HG03469 (cell line): Measurements from ENCODE around the gene PRAF2.

ENCODE experiments used
- ATAC-seq: cut with Tn5 transposase; IDR thresholded peaks from one replicate; pipeline ENCODE4 v1.9.1; 2021; ENCODE audit warnings: mild to moderate bottlenecking, moderate library complexity, moderate number of reproducible peaks; ENCODE audit not compliant: unreplicated experiment

PRAF2 gene

DNA sequence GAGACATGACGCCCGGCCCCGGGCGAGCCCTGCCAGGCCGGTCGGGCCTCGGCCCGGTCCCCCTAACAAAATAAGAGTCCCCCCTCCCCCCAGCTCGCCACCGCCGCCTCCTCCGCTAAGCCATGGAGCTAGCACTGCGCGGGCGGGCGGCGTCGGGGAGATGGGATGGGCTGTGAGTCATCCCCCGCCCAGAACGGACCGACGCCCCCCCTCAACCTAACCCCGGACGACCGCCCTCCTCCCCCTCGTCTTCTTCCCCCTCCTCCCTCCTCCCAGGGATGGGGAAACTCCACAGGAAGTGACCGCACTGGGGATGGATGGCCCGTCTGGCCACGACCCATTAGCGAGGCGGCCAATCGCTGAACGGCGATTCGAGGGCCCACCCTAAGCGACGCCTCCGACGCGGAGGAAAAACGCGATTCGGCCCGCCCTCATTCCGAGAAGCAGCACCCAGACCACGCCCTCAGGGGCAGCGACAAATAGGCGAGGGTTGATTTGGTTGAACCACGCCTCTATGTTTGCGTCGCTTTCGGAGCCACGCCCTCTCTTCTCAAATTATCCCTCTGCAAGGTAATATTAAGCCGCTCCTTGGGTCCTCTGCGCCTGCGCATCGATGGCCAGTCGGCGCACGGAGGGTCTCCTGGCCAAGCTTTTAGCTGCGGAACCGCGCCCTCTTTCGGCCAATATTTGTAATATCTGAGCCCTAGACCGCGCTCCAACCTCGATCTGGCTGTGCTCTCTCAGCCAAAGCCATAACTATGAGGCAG, 30.4 kb downstream of the PRAF2 start, which contains the start of gene TFE3:
TSS of gene TFE3 (minus strand) at position 138 of the 767 bp plus-strand sequence. CDS start at position 7, 131 bp downstream.
- ATAC-seq, result peak; percentile 74

DNA sequence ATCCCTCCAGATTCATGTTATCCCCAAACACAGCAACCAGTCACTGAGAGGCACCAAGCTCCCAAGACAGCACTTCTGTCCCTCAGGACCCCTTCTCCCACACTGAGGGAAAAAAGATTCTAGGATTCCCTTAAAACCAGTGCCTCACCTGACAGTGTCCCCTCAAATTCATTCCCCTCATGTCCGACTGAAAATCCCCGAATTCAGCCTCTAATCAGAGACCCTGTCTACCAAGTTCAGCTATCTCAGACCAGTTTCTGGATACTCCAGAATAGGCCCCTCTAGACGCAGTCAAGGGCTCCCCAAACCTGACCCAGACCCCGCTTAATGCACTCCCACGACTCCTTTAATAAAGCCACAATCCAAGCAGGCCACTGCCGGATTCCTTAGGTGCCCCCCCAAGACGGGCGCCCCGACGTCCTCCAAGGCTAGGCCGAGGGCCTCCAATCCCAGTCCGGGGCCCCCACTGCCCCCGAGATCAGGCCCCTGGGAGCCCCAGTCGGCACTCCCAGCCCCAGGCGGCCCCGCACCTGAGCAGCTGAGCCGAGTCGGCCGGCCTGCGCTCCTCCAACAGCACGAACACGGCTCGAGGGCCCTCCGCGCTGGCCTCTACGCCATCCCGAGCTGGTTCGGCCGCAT, 31.1 kb downstream of the PRAF2 start:
- ATAC-seq, result no peak

DNA sequence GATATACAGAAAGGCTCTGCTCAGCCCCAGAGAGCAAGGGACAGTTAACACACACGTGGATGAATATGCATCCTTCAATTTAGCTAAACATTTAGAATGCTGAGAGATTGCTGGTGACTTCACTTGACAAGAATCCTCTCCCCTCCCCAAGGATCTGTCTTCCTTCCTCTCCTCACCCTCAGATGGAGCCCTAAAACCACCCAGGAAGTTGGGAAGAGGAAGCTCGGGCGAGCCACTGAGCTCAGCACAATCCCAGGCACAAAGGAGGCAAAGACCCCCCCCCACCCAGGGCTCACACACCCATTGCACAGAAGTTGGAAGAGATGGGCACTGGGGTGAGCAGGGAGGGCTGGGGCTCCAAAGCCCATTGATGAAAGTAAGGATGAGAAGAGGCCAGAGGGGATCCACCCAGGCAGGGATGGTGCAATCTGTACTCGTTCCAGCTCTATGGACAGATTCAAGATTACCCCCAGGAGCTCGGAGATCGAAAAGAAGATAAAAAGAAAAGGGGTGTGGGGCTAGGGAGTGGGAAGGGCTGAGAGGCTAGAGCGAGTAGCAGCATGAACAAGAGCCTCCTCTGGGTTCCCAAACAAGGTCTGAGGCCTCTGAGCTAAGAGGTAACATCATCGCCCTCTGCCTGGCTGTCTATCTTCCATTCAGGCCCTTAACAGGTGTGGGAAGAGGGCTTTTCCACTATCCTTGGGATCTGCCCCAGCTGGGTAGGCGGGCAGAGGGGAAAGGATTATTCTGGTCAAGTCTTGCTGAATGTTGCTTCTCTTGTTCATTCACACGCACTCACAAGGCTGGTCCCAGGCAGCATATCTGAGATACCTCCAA, 31.8 kb downstream of the PRAF2 start:
- no peak for ATAC-seq

DNA sequence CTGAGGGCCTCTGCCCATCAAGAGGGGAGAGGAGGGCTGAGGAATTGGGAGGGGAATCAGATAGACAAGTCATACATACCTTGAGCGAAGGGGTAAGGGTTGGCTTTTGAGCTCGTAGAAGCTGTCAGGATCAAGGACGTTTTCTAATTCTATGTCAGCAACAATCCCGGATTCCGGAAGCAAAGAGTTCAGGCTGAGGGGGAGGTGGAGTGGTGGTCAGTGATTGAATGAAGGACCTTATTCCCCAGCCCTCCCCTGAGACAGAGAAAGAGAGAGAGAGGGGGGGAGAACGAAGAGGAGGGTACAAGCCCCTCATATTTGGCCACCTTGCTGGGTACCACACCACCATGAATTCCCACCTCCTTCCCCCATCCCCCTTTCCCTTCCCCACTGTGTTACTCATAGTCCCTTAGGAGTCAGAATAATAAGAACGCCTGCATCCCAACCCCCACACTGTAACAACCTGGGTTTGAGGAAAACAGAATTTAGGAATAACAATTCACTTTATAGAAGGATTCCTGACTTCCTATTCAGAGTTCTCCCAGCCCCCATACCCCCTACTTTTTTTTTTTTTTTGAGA, 33.3 kb downstream of the PRAF2 start:
- no peak for ATAC-seq

DNA sequence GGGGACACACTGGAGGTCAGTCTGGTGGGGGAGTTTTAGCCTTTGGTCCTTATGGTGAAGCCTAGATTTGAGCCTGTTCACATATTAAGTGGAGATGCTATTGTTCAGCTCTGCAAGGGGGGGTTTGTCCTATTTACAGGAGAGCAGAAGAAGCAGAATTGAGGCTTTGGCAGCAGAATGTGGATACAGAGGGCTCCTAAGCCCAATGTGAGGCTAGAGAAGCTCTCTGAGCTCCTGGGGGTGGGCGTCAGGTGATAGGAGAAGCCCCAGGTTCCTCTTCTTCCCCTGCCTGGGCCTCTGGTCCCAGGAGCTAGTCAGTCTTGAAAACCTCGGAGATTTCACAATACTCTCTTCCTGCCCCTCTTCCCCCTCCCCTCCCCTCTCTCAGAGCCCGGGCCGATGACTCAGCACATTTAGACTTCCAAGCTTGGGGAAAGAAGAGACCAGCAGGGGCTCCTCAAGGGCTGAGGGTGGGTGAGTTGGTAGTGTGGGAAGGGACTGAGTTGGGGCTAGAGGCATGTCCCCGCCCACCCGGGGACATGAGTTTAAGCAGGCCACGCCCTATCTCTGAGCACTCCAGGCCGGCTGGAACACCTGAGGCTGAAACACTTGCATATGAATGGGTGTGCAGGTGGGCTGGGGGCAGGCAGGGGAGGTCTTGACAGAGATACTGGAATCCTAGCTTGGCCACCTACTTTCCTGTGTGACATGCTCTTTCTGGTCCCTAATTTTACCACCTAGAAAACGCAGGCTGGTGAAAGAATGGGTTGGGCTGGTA, 34.0 kb downstream of the PRAF2 start:
- ATAC-seq, result no peak

DNA sequence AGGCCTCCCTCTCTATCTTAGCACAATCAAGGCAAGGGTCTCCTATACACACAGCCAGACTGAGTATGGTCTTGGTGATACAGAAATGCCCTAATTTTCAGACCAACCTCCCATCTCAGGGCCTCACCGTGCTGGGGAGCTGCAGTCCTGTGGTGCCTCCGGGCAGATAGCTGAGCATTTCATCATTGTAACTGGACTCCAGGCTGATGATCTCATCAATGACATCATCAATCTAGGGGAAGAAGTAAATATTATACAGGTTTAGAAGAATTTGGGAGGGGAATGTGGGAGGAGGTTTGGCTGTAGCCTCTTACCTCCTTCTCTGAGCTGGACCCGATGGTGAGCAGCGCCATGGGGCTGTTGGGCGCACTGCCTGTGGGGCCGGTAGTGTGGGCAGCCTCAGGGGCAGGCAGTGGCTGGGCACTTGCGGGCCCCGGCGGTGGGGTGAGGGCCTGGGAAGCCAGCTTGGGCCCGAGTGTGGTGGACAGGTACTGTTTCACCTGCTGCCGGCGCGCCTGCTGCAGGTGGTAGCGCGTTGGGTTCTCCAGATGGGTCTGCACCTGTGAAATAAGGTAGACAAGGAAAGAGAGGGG, 35.8 kb downstream of the PRAF2 start:
- no peak for ATAC-seq

DNA sequence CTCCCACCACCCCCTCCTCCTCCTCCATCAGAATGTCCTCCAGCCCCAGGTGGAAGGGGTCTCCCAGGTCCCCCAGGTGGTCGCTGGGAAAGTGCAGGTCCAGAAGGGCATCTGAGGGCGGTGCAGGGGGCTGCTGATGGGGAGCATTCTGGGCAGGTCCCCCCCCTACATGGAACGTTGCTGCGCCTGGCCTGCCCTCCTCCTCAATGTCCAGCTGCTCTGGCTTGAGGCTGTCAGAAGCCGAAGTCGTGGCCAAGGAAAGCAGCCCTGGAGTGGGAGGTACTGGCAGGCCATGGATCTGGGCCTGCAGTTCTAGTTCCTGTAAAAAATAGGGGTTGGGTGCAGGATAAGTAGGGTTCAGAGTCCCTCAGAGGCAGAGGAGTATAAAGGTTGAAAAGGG, 43.5 kb downstream of the PRAF2 start:
- ATAC-seq, result no peak

DNA sequence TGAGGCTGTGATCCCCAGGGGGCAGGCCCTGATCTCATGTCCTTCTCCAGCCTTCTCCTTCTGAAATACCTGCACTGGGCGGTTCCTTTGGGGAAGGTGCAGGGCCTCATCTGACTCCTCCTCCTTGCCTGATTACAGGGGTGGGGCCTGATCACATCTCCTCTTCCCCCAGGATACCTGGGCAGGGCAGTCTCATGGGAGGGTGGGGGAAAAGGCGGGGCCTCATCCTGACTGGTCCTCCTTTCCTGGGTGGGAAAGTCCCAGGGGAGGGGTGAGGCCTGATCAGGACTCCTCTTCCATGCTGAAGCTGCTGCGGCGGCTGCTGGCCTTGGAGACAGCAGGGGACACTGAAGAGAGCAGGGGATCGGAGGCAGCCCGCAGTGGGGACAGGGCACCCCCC, 43.9 kb downstream of the PRAF2 start:
- ATAC-seq, result no peak
